ENCODE measurements around the gene CITED2. TPM values are rescaled to one million over a fixed set of nuclear protein-coding genes. Genes with fewer than 3 reads are reported as not detected.

The CITED2 gene
- total RNA-seq, 2 donors from 2014 or later = 113 to 119 TPM

GRCh38 chr6:139323511-139324300 lies 50.7 kb downstream of the CITED2 start:
- peak overlapping the region; percentile 30 for H3K27ac ChIP-seq
- no peaks in the 10 kb centered on the region for H3K9me3 ChIP-seq
- peak; percentile 74 for DNase-seq
- no peaks in the 10 kb centered on the region for H3K36me3 ChIP-seq
- intact Hi-C loops (cut with DNase I) = no loop called here
- no peak overlapping the region for H3K4me3 ChIP-seq
- H3K27me3 ChIP-seq = no peaks in the 10 kb centered on the region
- H3K4me1 ChIP-seq = no peaks in the 10 kb centered on the region
- H3K9ac ChIP-seq (ENCODE audit: low read depth in 2 of 2, low read length in 2 of 2) = no peak overlapping the region
- TF ChIP-seq CTCF (IDR thresholded peaks at IDR 0.05) = no peak

Other genes with a start within 250 kb of the CITED2 start
- gene HECA, start 239.6 kb downstream of the CITED2 start, total RNA-seq = 10 to 100 TPM; 18.0 to 41.1 TPM
- under 1 TPM; 0.22 to 0.29 TPM for gene TXLNB, start 82.7 kb downstream of the CITED2 start, total RNA-seq

Measured in colonic mucosa (tissue), 4 donors.